Hematopoietic multipotent progenitor cell treated with erythropoietin and hydrocortisone succinate and interleukin-3 and kit ligand, for 17 days (in vitro differentiated cells): Measurements from ENCODE around the gene GHRL.

Experiments used
- DNase-seq: peaks from one replicate; pipeline ENCODE4 v3.0.0-alpha.2; 2015; ENCODE audit warnings: low spot score

The GHRL gene

GRCh38 chr3:10244009-10244408 is 48.7 kb downstream of the GHRL start:
- DNase-seq = no peak

- no peak for DNase-seq
These were observed 50.3 kb downstream of the GHRL start for GRCh38 chr3:10242182-10243065.

DNA sequence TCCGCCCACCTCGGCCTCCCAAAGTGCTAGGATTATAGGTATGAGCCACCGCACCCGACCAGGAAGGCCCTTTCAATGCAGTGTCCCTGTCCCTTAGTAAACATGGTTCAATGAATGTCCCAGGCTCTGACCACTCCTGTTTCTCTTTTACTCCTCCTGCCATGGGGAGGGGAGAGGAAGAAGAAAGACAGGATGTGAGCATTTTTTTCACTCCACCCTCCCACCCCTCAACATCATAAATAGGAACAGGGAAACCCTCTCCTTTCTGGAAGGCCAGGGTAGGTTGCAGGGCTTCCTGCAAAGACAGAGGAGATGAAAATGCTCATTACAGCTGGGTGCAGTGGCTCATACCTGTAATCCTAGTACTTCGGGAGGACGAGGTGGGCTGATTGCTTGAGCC is 51.9 kb downstream of the GHRL start:
- DNase-seq = no peak

DNA sequence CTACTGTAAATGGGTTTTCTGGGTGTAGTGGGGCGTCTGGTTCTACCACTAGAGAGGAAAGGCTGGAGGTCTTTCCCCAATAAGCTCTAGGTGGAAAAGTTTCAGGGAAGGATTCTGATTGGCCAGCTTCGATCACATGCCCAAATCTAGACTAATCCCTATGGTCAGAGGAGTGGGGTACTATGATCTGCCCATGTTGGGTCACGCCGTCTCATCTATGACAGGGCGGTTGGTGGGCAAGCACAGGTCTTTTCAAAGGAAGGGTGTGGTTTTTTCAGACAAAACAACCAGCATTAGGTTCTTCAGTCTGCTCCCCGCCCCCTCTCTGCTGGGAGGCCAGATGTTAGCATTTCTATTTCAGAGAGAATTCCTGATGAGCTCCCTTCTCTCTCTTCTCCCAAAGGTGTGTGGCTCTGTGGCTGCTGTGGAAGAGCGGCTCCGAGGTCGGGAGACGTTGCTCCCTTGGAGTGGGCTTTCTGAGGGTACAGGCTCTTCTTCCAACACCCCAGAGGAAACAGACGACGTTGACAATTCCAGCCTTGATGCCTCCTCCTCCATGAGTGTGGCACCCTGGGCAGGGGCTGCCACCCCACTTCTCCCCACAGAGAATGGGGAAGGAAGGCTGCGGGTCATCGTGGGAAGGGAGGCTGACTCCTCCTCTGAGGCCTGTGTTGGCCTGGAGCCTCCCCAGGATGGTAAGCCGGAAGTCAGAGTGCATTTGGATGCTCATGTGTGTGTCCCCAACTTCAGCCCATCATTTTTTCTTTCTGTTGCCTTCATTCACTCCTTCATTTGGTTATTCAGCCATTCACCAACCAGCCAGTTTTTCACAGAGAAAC is 54.2 kb downstream of the GHRL start:
- DNase-seq = no peak
